ENCODE data around the gene RYR1. TPM values are rescaled to one million over a fixed set of nuclear protein-coding genes. Genes with fewer than 3 reads are reported as not detected.

Gene RYR1
- total and polyA plus RNA-seq, 2 experiments from 2014 or later: 0.07 to 0.21 TPM

DNA sequence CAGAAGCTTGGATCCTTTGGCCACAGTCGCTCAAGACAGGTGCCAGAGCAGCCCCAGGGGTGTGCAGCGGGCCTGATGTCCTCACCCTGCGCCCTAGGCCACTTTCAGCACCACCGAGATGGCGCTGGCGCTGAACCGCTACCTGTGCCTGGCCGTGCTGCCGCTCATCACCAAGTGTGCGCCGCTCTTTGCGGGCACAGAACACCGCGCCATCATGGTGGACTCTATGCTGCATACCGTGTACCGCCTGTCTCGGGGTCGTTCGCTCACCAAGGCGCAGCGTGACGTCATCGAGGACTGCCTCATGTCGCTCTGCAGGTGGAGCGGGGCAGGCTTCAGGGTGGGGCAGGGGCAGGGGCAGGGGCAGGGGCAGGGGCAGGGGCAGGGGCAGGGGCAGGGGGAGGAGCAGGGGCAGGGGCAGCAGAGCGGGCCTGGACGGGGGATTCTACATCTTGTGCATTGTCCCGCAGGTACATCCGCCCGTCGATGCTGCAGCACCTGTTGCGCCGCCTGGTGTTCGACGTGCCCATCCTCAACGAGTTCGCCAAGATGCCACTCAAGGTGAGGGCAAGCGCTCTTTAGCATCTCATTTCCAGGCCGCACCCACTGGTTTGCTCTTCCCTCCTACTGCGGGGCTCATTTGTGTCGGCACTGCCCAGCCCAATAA, 69.1 kb downstream of the RYR1 start:
- no peaks in the 10 kb centered on the region for H3K79me2 ChIP-seq
- WGBS (ENCODE audit: low lambda C conversion rate, missing lambda C conversion rate): 97% methylated on average over 26 of the region's 41 CpGs
- no peaks in the 10 kb centered on the region for H4K20me1 ChIP-seq (ENCODE audit: insufficient read depth, poor library complexity, severe bottlenecking)
- TF ChIP-seq CTCF (IDR thresholded peaks at IDR 0.05; ENCODE audit: poor library complexity) (no peak), EZH2phosphoT487 (IDR thresholded peaks at IDR 0.05; ENCODE audit: low read depth, severe bottlenecking, unreplicated experiment) (no peak), EZH2 (IDR thresholded peaks at IDR 0.05; ENCODE audit: borderline replicate concordance) (no peak)
- DNase-seq (ENCODE audit: low spot score): no peak
- no peak overlapping the region for H3K4me2 ChIP-seq
- H3K4me1 ChIP-seq (ENCODE audit: insufficient read depth): no peaks in the 10 kb centered on the region
- H3K36me3 ChIP-seq (replicated peaks; ENCODE audit: insufficient read depth, low read depth): no peaks in the 10 kb centered on the region
- no peaks in the 10 kb centered on the region for H3K27me3 ChIP-seq
- H2AFZ ChIP-seq: no peak overlapping the region
- no peaks in the 10 kb centered on the region for H3K9me3 ChIP-seq (ENCODE audit: low read depth)
- H3K4me3 ChIP-seq: no peak overlapping the region
- no peak overlapping the region for H3K27ac ChIP-seq
- no peaks in the 10 kb centered on the region for H3K9me2 ChIP-seq (replicated peaks; ENCODE audit: insufficient read depth)

- no peaks in the 10 kb centered on the region for H3K79me2 ChIP-seq
- H3K36me3 ChIP-seq (replicated peaks; ENCODE audit: insufficient read depth, low read depth): no peaks in the 10 kb centered on the region
- no peak overlapping the region for H3K4me2 ChIP-seq
- H3K4me1 ChIP-seq (ENCODE audit: insufficient read depth): no peaks in the 10 kb centered on the region
- H3K27ac ChIP-seq: no peak overlapping the region
- no peaks in the 10 kb centered on the region for H3K9me2 ChIP-seq (replicated peaks; ENCODE audit: insufficient read depth)
- H3K27me3 ChIP-seq: no peaks in the 10 kb centered on the region
- DNase-seq (ENCODE audit: low spot score): no peak
- WGBS (ENCODE audit: low lambda C conversion rate, missing lambda C conversion rate): 88% methylated on average over 4 of the region's 4 CpGs
- H3K9me3 ChIP-seq (ENCODE audit: low read depth): no peaks in the 10 kb centered on the region
- no peak for TF ChIP-seq EZH2 (IDR thresholded peaks at IDR 0.05; ENCODE audit: borderline replicate concordance)
- no peak for TF ChIP-seq EZH2phosphoT487 (IDR thresholded peaks at IDR 0.05; ENCODE audit: low read depth, severe bottlenecking, unreplicated experiment)
- no peak for TF ChIP-seq CTCF (IDR thresholded peaks at IDR 0.05; ENCODE audit: poor library complexity)
- H3K4me3 ChIP-seq: no peak overlapping the region
- no peak overlapping the region for H2AFZ ChIP-seq
- no peaks in the 10 kb centered on the region for H4K20me1 ChIP-seq (ENCODE audit: insufficient read depth, poor library complexity, severe bottlenecking)
Measured at GRCh38 chr19:38503077-38503410, 69.6 kb downstream of the RYR1 start.

DNA sequence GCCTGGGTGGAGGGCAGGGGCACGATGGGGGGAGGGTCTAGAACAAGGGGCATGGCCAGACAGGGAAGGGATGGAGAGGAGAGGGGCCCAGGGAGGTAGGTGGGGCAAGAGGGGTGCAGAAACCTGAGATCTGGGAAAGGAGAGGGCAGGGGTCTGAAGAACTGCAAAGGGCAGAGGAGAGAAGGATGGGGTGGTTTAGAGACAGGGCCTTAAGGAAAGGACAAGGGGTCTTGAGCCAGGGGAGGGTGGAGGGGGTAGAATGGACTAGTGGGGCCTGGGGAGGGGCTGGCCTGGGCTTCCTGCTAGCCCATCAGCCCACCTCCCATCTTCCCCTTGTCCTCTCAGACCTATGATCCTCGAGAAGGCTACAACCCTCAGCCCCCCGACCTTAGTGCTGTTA, 72.5 kb downstream of the RYR1 start:
- no peak for DNase-seq (ENCODE audit: low spot score)

More for the DNA sequence above, 72.5 kb downstream of the RYR1 start:
- Histone ChIP-seq H4K20me1 (ENCODE audit: insufficient read depth, poor library complexity, severe bottlenecking) (no peaks in the 10 kb centered on the region), H3K36me3 (replicated peaks; ENCODE audit: insufficient read depth, low read depth) (no peaks in the 10 kb centered on the region), H3K27ac (no peak overlapping the region), H3K79me2 (no peaks in the 10 kb centered on the region), H3K27me3 (no peaks in the 10 kb centered on the region), H3K4me2 (no peak overlapping the region), H3K9me2 (replicated peaks; ENCODE audit: insufficient read depth) (no peaks in the 10 kb centered on the region), H2AFZ (no peak overlapping the region), H3K9me3 (ENCODE audit: low read depth) (no peaks in the 10 kb centered on the region), H3K4me1 (ENCODE audit: insufficient read depth) (no peaks in the 10 kb centered on the region), H3K4me3 (no peak overlapping the region)
- 65% methylated on average over 2 of the region's 3 CpGs for WGBS (ENCODE audit: low lambda C conversion rate, missing lambda C conversion rate)
- TF ChIP-seq EZH2 (IDR thresholded peaks at IDR 0.05; ENCODE audit: borderline replicate concordance): no peak
- no peak for TF ChIP-seq EZH2phosphoT487 (IDR thresholded peaks at IDR 0.05; ENCODE audit: low read depth, severe bottlenecking, unreplicated experiment)
- TF ChIP-seq CTCF (IDR thresholded peaks at IDR 0.05; ENCODE audit: poor library complexity): no peak

Measured in hepatocyte (in vitro differentiated cells).